Stimulated activated naive CD8-positive, alpha-beta T cell treated with anti-CD3 and anti-CD28 coated beads, Interleukin-15, Interleukin-2, amounts not matched to agents 100 ng/mL and 50 ng/mL, for 24 hours (primary cell): ENCODE results near the gene SNX33.
"Not testable (repeated sequence)": the region's sequence is repeated elsewhere in the genome, so short reads cannot be mapped to it uniquely, and the experiment has no call there.

Experiments used
- H3K27ac Mint-ChIP-seq: one replicate; pipeline ENCODE4 v1.8.0; 2021; ENCODE audit warnings: mild to moderate bottlenecking, mixed read lengths
- H3K27me3 Mint-ChIP-seq: one replicate; pipeline ENCODE4 v1.8.0; 2021; ENCODE audit warnings: mixed read lengths
- H3K36me3 Mint-ChIP-seq: one replicate; pipeline ENCODE4 v1.8.0; 2021; ENCODE audit warnings: low read depth, mixed read lengths
- H3K4me1 Mint-ChIP-seq: one replicate; pipeline ENCODE4 v1.8.0; 2021; ENCODE audit warnings: low read depth, mixed read lengths
- H3K4me3 Mint-ChIP-seq: one replicate; pipeline ENCODE4 v1.8.0; 2021; ENCODE audit warnings: mild to moderate bottlenecking, mixed read lengths
- H3K9me3 Mint-ChIP-seq: one replicate; pipeline ENCODE4 v1.8.0; 2021; ENCODE audit warnings: mixed read lengths

Gene SNX33

DNA sequence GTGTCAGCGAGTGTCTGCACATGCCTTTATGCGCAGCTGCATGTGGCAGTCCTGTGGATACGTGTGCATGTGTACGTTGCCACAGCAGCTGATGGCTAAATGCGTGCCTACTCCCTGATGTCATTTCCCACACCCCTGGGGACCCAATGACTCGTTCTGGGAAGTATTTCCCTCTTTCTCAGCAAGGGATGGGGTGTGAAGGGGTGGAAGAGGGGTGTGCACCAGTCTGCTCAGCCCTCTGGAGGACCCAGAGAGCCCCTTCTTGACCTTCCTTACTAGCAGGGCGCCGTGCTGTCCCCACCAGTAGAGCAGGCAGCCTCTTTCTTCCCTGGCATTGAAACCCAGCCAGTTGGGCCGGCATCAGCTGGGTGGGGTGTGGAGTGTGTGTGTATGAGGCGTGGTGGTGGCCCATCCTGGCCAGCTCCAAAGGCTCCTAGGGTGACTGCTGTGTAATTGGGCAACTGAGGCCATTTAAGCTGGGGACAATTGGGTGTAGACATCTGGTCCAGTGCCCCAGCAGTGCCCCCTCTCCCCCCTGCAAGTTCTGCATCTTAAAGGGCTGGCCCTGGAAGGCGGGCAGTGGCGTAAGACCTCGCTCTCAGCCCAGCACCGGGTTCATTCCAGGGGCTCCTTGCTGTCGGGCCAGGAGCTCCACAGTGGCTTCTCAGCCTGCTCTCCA lies 19.2 kb downstream of the SNX33 start:
- no peaks in the 10 kb centered on the region for H3K36me3 Mint-ChIP-seq
- no peaks in the 10 kb centered on the region for H3K9me3 Mint-ChIP-seq
- H3K27ac Mint-ChIP-seq, result no peak overlapping the region
- no peaks in the 10 kb centered on the region for H3K4me1 Mint-ChIP-seq
- H3K4me3 Mint-ChIP-seq, result no peak overlapping the region
- no peaks in the 10 kb centered on the region for H3K27me3 Mint-ChIP-seq

DNA sequence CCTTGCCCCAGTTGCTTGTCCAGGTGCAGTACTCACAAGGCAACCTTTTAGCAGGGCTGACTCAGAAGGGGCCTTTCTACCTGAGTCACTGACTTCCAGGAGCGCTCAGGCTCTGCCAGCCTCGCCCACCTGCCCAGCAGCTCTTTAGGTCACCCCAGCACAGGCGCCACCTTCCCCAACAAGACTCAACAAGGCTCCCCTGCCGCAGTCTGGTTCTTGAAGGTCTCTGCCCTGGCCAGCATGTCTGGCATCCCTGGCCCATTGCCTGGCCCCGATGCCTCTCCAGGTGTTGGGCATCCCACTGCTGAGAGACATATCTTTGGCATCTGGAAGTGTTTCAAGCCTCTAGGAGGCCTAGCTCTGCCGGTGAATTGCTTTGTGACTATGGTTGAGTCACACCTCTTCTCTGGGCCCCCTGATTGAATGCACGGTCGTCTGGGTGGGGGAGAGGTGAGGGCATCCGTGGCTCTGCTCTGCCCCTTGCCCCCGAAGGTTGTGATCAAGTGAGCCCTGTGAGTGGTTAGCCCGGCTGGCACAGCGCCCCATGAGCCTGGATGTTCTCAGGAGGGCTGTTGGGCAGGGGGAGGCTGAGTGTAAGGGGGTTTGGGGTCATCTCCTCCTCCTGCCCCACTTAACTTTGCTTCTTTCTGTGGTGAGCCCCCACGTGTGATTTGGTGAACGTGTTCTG lies 21.6 kb downstream of the SNX33 start:
- Mint-ChIP-seq H3K9me3 (no peaks in the 10 kb centered on the region), H3K27me3 (no peaks in the 10 kb centered on the region), H3K36me3 (no peaks in the 10 kb centered on the region), H3K27ac (no peak overlapping the region), H3K4me1 (no peaks in the 10 kb centered on the region), H3K4me3 (no peak overlapping the region)

DNA sequence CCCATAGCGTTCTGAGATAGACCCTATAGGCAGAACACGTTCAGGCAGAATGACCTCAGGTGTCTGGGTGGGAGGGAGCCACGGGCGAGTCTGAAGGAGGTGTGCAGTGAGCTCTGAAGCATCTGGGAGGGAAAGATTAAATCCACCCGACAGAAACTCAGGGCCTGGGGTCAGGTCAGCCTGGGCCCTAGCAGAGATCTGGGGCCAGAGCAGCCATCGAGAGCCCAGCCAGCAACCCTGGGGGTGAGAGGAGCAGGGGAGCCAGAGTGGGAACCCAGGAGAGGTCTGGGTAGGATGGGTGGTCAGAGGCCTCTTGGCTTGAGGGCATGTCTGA lies 22.1 kb downstream of the SNX33 start:
- no peaks in the 10 kb centered on the region for H3K36me3 Mint-ChIP-seq
- no peak overlapping the region for H3K27ac Mint-ChIP-seq
- H3K4me3 Mint-ChIP-seq, result no peak overlapping the region
- no peaks in the 10 kb centered on the region for H3K9me3 Mint-ChIP-seq
- no peaks in the 10 kb centered on the region for H3K27me3 Mint-ChIP-seq
- no peaks in the 10 kb centered on the region for H3K4me1 Mint-ChIP-seq

DNA sequence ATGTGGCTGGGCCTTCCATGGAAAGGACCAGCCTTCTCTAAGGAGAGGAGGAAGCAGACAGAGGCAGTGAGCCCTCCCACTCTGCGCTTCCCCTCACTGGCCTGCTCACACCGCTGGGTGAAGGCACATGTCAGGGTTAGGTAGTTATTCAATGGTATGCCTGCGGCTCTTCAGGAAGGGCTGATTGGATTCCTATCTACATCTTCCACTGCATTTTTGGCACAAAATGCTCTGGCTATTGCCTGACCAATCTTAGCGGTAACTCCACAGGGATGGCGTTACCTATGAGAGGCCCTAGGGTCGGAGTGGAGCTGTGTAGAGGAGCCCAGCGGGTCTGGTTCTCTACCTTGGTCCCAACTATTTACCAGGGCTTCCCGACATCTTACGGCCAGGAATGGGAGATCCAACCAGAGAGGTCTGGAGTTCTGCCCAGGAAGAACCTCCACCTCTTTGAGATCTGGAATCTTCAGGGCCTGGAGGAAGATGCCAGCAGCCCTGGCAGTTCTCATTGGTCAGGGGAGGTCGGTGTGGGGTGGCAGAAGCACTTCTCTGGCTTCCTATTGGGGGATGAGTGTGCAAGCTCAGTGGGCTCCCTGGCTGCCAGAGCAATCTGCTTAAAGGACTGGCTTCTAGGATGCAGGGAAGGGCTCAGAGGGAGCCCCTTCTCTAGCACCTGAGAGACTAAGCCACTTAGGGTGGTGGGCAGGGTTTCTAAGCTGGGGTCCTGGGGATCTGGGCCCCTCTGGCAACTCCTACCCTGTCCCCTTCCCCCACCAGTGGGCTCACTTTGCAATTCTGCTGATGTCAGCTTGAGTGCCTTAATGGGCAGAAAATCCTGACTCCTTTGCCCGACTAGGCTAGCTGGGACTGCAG lies 24.3 kb downstream of the SNX33 start:
- no peak overlapping the region for H3K27ac Mint-ChIP-seq
- no peaks in the 10 kb centered on the region for H3K4me1 Mint-ChIP-seq
- H3K27me3 Mint-ChIP-seq, result no peaks in the 10 kb centered on the region
- no peak overlapping the region for H3K4me3 Mint-ChIP-seq
- H3K36me3 Mint-ChIP-seq, result no peaks in the 10 kb centered on the region
- H3K9me3 Mint-ChIP-seq, result no peaks in the 10 kb centered on the region

DNA sequence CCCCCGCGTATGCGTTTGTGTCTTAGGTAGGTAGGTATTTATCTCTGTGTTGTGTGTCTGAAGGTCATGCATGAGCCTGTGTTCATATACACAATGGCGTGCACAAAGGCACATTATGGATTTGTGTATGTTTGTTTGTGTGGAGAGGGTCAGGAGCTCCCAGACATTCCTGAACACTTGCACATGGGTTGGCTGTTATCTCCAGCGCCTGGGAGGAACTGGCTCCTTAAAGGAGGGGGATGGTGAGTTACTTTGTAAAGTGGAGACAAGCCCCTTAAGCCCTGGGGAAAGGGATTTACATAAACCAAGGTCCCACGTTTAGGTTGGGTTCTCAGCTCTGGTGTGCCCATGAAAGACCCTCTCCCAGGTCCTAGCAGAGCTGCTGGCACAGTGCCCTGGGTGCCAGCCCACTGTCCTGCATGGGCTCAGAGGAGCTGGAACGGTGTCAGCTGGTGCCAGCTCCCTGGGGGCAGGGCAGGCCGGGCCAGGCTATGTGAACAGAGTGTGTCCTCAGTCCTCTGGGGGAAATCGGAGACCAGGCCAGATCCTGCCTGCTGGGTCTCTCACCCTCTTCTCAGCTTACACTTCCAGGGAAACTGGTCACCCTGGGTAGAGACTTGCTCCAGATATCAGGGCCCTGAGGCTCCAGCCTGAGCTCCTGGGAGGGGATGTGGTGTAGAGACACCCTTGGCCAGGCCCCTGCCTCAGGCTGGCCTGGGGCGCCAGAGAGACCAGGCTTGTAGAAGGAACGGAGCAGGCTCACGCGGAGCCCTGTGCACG lies 25.1 kb downstream of the SNX33 start:
- Mint-ChIP-seq H3K36me3 (no peaks in the 10 kb centered on the region), H3K9me3 (no peaks in the 10 kb centered on the region), H3K4me3 (no peak overlapping the region), H3K27me3 (no peaks in the 10 kb centered on the region), H3K27ac (no peak overlapping the region), H3K4me1 (no peaks in the 10 kb centered on the region)

DNA sequence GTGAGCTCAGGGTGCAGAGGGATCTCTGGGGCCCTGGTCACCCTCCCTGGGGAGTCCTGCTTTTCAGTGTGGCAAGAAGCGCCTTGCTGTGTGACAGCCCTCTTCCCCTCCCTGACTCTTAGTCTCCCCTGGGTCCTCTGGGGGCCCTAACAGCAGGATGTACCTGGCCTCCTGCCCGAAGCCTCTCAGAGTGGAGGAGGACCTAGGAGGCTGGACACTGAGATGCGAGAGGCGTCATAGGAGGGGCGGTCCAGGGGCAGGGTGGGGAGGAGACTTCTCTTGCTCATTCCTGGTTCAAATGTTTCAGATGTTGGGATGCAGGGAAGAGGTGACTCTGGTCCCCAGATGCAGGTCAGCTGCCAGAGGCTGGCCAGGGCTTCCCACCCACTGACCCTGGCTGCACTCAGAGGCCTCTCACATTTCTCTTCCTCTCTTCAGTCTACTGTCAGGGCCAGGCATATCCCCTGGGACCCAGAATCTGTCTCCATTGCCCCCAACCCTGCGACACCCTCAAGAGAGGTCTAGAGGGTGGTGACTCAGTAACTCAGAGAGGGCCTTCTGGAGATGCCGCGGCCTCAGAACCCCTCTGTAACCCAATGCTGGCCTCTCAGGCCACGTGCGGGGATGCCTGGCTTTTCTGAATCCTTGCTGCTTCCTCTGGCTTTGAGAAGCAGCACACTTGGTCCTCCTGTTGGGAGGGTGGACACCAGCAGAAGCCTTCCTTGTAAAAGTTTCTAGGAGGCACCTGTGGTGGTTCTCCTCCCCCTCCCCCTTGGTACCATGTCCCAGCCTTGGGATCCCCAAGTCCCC lies 25.9 kb downstream of the SNX33 start:
- Mint-ChIP-seq H3K36me3 (no peaks in the 10 kb centered on the region), H3K4me3 (no peak overlapping the region), H3K9me3 (no peaks in the 10 kb centered on the region), H3K27ac (no peak overlapping the region), H3K4me1 (no peaks in the 10 kb centered on the region), H3K27me3 (no peaks in the 10 kb centered on the region)

DNA sequence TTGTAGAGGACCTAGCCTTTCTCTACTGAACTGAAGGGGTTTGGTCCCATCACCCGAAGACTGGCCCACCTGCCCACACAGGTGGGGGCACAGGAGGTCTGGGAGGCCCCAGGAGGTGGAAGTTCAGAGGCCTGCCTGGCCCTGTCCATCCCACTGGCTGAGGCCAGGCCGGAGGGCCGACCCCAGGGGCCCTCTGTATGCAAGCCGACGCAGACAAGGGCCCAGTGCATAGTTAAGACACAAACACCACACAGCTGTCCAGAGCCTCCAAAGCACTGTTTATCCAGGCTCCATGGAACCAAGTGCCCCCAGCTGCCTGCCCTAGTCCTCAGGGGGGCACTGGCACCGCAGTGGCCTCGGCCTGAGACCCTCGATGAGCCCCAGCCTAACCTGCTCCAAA lies 26.7 kb downstream of the SNX33 start:
- Mint-ChIP-seq H3K4me3 (no peak overlapping the region), H3K4me1 (no peaks in the 10 kb centered on the region), H3K27ac (no peak overlapping the region), H3K9me3 (no peaks in the 10 kb centered on the region), H3K36me3 (no peaks in the 10 kb centered on the region), H3K27me3 (no peaks in the 10 kb centered on the region)

DNA sequence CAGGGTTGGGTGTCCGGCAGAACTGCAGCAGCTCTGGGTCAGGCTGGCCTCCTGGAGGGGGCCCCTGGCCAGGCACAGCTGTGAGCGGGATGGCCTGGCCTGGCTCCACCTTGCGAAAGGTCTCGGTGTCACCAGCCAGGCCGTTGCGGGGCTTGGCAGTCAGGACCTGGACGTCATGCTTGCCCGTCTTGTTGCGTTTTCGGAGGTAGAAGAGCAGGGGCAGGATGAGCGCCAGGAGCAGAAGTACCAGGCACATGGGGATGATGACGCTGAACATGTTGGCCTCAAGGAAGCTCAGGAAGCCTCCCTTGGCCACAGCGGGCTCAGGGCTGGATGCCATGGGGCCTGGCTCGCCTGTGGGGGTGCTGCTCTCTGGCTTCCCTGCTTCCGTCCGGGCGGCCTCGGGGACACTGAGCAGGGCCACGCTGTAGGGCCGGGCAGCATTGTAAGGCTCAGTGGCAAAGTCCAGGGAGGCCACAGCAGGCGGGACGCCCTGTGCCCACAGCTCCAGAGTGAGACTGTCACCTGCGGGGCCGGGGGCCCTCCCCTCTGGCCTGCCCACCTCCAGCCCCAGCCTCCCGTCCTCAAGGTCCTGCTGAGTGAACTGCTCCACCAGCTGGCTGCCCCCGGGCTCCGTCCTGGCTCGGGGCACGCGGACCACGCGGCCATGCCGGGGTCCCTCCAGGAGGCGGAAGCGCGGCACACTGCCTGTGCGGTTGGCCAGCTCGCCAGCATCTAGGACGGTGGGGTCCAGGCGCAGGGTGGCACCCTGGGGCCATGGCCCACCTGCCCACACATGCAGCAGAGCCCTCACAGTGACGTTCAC lies 28.1 kb downstream of the SNX33 start:
- Mint-ChIP-seq H3K9me3 (no peaks in the 10 kb centered on the region), H3K27me3 (no peaks in the 10 kb centered on the region), H3K27ac (no peak overlapping the region), H3K36me3 (no peaks in the 10 kb centered on the region), H3K4me3 (no peak overlapping the region), H3K4me1 (no peaks in the 10 kb centered on the region)

DNA sequence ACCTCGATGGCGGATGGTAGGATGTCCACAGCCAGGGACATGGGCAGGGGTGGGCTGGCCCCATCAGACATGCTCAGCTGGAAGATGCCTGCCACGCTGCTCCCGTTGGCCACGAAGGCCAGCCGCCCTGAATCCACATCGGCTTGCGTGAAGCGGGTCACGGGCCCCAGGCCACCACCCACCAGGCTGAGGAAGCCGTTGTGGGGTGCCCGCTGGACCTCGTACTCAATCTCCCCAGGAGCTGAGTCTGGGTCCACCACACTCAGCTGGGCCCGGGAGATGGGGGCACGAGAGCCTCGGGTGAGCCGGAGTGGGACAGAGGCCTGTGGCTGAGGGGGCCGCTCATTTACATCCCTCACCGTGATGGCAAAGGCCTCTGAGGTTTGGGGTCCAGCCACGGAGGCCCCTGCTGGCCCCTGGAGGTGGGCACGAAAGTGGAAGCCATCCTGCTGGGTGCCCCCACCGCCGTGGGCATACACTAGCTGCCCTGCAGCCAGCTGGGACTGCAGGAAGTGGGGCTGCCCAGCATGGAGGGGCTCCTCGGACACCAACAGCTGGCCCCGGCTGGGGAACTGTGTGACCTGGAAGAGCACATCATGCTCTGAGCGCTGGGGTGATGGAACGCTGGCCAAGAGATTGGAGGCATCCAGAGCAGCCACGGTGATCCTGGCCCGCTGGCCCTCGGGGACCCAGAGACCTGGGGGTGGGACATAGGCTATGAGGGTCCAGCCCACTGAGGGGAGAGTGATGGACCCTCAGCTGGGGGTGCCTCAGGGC lies 29.2 kb downstream of the SNX33 start:
- no peaks in the 10 kb centered on the region for H3K27me3 Mint-ChIP-seq
- H3K36me3 Mint-ChIP-seq, result no peaks in the 10 kb centered on the region
- H3K9me3 Mint-ChIP-seq, result no peaks in the 10 kb centered on the region
- H3K27ac Mint-ChIP-seq, result no peak overlapping the region
- no peaks in the 10 kb centered on the region for H3K4me1 Mint-ChIP-seq
- no peak overlapping the region for H3K4me3 Mint-ChIP-seq

DNA sequence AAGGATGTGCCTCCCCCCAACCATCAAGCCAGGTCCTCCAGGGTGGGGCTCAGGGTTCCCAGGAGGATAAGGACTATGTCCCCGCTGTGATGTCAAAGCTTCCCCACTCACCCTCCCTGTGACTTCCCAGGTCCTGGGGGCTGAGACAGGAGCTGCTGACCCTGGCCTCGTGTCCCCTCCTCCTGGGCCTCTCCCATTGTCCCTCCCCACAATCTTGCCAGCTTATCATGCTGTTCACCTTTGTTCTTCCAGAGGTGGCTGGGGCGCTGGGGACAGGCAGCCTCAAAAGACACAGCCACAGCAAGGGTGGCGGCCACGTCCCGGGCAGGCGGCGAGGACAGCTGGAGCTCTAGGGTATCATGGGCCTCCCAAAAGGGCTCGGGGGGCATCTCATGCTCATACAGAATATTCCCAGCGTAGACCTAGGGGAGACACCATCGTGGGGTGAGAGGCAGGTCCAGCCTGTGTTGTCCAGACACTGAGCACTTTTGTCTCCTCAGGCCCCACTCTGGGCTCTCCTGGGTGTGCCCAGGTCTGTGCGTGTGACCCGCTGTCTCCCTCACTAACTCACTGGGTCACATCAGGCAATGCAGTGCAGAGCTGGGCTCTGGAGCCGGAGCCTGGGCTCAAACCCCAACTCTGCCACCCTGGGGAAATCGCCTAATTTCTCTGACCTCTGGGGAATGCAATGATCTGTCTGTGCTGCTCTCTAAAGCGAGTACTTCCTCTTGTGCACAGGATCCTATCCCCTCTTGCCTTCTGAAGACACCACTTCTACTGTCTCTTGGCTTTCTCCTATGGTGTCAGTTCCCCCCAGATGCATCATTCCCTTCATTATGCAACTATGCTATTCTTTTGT lies 30.0 kb downstream of the SNX33 start:
- no peaks in the 10 kb centered on the region for H3K9me3 Mint-ChIP-seq
- no peak overlapping the region for H3K27ac Mint-ChIP-seq
- H3K27me3 Mint-ChIP-seq, result no peaks in the 10 kb centered on the region

DNA sequence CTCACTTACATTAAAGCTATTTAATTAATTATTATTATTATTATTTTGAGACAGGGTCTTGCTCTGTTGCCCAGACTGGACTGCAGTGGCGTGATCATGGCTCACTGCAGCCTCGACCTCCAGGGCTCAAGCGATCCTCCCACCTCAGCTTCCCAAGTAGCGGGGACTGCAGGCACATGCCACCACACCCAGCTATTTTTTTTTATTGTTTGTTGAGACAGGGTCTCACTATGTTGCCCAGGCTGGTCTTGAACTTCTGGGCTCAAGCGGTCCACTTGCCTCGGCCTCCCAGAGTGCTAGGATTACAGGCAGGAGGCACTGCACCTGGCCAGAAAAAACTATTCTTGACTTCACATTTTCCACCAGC lies 30.6 kb downstream of the SNX33 start:
- not testable (repeated sequence) for H3K4me3 Mint-ChIP-seq, H3K9me3 Mint-ChIP-seq, H3K36me3 Mint-ChIP-seq, H3K27me3 Mint-ChIP-seq, H3K27ac Mint-ChIP-seq, H3K4me1 Mint-ChIP-seq

More for the DNA sequence above, 30.0 kb downstream of the SNX33 start:
- Mint-ChIP-seq H3K4me3 (no peak overlapping the region), H3K36me3 (no peaks in the 10 kb centered on the region), H3K4me1 (no peaks in the 10 kb centered on the region)

DNA sequence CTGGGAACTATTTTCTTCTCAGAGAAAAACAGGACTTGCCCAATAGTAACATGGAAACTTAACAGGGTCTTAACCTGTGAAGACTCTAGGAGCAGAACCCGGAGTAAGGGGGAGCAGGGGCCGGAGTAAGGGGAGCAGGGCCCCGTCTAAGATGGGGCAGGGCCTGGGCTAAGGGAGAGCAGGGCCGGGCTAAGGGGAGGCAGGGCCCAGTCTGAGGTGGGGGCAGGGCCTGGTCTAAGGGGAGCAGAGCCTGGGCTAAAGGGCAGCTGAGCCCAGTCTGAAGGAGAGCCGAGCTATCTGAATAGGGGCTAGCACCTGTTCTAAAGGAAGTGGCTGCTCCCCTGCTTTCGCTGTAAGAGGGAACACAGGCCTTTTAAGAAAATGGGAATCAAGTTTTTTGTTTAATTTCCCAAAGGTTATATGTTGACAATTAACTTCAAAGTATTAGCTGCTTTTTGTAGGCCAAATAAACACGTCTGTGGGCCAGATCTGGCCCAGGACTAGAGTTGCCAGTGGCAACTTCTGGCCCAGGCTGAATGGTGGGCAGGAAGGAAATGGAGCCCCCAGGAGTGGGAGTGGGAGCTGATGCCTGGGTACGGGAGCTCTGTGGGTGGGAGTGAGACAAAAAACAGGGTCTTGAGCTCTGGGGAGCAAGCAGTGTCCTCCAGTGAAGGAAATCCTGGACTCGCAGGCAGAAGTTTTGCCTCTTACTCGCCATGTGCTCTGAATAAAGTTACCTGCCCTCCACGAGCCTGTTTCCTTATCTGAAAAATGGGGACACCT lies 32.5 kb downstream of the SNX33 start:
- Mint-ChIP-seq H3K4me1 (peaks cover 3% of the 10 kb centered on the region), H3K27me3 (no peaks in the 10 kb centered on the region), H3K9me3 (no peaks in the 10 kb centered on the region), H3K4me3 (no peak overlapping the region), H3K36me3 (no peaks in the 10 kb centered on the region), H3K27ac (no peak overlapping the region)
